A549 (cell line): ENCODE measurements around the gene KLF4. TPM values are rescaled to one million over a fixed set of nuclear protein-coding genes. Genes with fewer than 3 reads are reported as not detected.

Experiments used
- ATAC-seq, 2 experiments: fragments of 200-7000 bp in 1 of 2; fragments of >200 bp in 1 of 2; cut with Nextera tagmentation in 1 of 2; cut with Tn5 transposase in 1 of 2; 3 replicates each; pipeline versions ENCODE4 v1.8.0 to v1.9.1; 2018 to 2020; ENCODE audit warnings: mild to moderate bottlenecking in 1 of 2, moderate library complexity in 1 of 2
- CTCF ChIA-PET: fragments of 300-600 bp; sonication (Branson Sonifier 250); formaldehyde crosslinking; extraction: SDS; loops from one replicate; lab custom pipeline; 2021; ENCODE audit warnings: antibody characterized with exemption, inconsistent platforms; lab: Yijun Ruan, JAX
- POLR2A ChIA-PET: fragments of 350-600 bp; formaldehyde crosslinking; extraction: SDS; loops from one replicate; lab custom pipeline; 2021; ENCODE audit warnings: antibody characterized with exemption, inconsistent platforms; lab: Yijun Ruan, JAX
- DNase-seq, 2 experiments: peaks; one replicate each; pipeline versions ENCODE4 v3.0.0 to v3.0.0-alpha.2; 2011 to 2016; ENCODE audit warnings: low read depth in 1 of 2, low spot score in 1 of 2
- FAIRE-seq: peaks from 2 replicates; lab custom pipeline; 2011; peaks lifted over from hg19 to GRCh38; lab: Jason Lieb, UNC
- H3K27ac ChIP-seq, 2 experiments: fragments of >200 bp; sonication (Bioruptor Twin); formaldehyde crosslinking; 3 replicates each; pipeline ENCODE4 v1.5.1; 2016 to 2017
- H3K4me1 ChIP-seq: fragments of >200 bp; sonication (Bioruptor Twin); formaldehyde crosslinking; 3 replicates; pipeline ENCODE4 v1.6.1; 2016
- H3K4me2 ChIP-seq: fragments of >200 bp; sonication (Bioruptor Twin); formaldehyde crosslinking; 3 replicates; pipeline ENCODE4 v1.6.1; 2016
- H3K4me3 ChIP-seq: fragments of >200 bp; sonication (Bioruptor Twin); formaldehyde crosslinking; 3 replicates; pipeline ENCODE4 v1.5.1; 2016
- H3K9me3 ChIP-seq: fragments of >200 bp; sonication (Bioruptor Twin); formaldehyde crosslinking; 3 replicates; pipeline ENCODE4 v1.6.1; 2016
- CBX2 ChIP-seq: fragments of 200-600 bp; sonication (generic); IDR thresholded peaks from 2 replicates; pipeline ENCODE4 v1.6.1; 2016; ENCODE audit warnings: low read depth, mild to moderate bottlenecking, borderline replicate concordance
- CEBPB ChIP-seq, 2 experiments: fragments of >200 bp in 1 of 2; sonication (Bioruptor Twin) in 1 of 2; formaldehyde crosslinking in 1 of 2; IDR thresholded peaks; 2 replicates each; pipeline ENCODE4 v1.6.1; 2012 to 2016
- CHD2 ChIP-seq: fragments of 150-350 bp; IDR thresholded peaks from 2 replicates; pipeline ENCODE4 v1.6.1; 2014; ENCODE audit warnings: low read length; ENCODE audit not compliant: partially characterized antibody
- CHD4 ChIP-seq: fragments of 200-600 bp; sonication (generic); IDR thresholded peaks from 2 replicates; pipeline ENCODE4 v1.6.1; 2016; ENCODE audit warnings: antibody characterized with exemption, mild to moderate bottlenecking, borderline replicate concordance
- EHMT2 ChIP-seq: fragments of 200-600 bp; sonication (generic); IDR thresholded peaks from 2 replicates; pipeline ENCODE4 v1.6.1; 2016; ENCODE audit warnings: antibody characterized with exemption, low read depth, mild to moderate bottlenecking, moderate library complexity
- GATA3 ChIP-seq: IDR thresholded peaks from 2 replicates; pipeline ENCODE4 v1.6.1; 2012; ENCODE audit warnings: borderline replicate concordance
- HOXA7 ChIP-seq: fragments of 250-450 bp; sonication (Bioruptor Pico); IDR thresholded peaks from 2 replicates; pipeline ENCODE4 v1.5.0; 2020; ENCODE audit warnings: mild to moderate bottlenecking, moderate library complexity
- HOXB13 ChIP-seq: fragments of 250-450 bp; sonication (Bioruptor Pico); IDR thresholded peaks from 2 replicates; pipeline ENCODE4 v1.5.0; 2020; ENCODE audit warnings: low read depth, mild to moderate bottlenecking, moderate library complexity
- KDM1A ChIP-seq: fragments of 200-600 bp; sonication (generic); IDR thresholded peaks from 2 replicates; pipeline ENCODE4 v1.6.1; 2016; ENCODE audit warnings: low read depth, mild to moderate bottlenecking
- NR3C1 ChIP-seq: fragments of >200 bp; sonication (Bioruptor Twin); formaldehyde crosslinking; IDR thresholded peaks from 3 replicates; pipeline ENCODE4 v1.6.1; 2017
- PHF8 ChIP-seq: fragments of 200-600 bp; sonication (generic); IDR thresholded peaks from 2 replicates; pipeline ENCODE4 v1.6.1; 2016; ENCODE audit warnings: low read depth, mild to moderate bottlenecking, antibody characterized with exemption, moderate library complexity, borderline replicate concordance
- POLR2A ChIP-seq: IDR thresholded peaks from 2 replicates; pipeline ENCODE4 v1.6.1; 2012; ENCODE audit warnings: mild to moderate bottlenecking, low read length
- RARB ChIP-seq: fragments of 250-450 bp; sonication (Bioruptor Pico); IDR thresholded peaks from 2 replicates; pipeline ENCODE4 v1.8.0; 2021; ENCODE audit warnings: mild to moderate bottlenecking, moderate library complexity
- RCOR1 ChIP-seq: fragments of 150-350 bp; IDR thresholded peaks from 2 replicates; pipeline ENCODE4 v1.6.1; 2014; ENCODE audit warnings: antibody characterized with exemption, low read length, low read depth
- RNF2 ChIP-seq: fragments of 200-600 bp; sonication (generic); IDR thresholded peaks from 2 replicates; pipeline ENCODE4 v1.6.1; 2016; ENCODE audit warnings: low read depth, mild to moderate bottlenecking, antibody characterized with exemption, moderate library complexity, borderline replicate concordance
- SMC3 ChIP-seq: fragments of >200 bp; sonication (Bioruptor Twin); formaldehyde crosslinking; IDR thresholded peaks from 3 replicates; pipeline ENCODE4 v1.6.1; 2018; ENCODE audit warnings: inconsistent platforms
- TP53 ChIP-seq: fragments of 250-450 bp; sonication (Bioruptor Pico); IDR thresholded peaks from 2 replicates; pipeline ENCODE4 v1.5.0; 2021; ENCODE audit warnings: mild to moderate bottlenecking, moderate library complexity
- ZNF302 ChIP-seq: fragments of 250-450 bp; sonication (Bioruptor Pico); IDR thresholded peaks from 2 replicates; pipeline ENCODE4 v1.9.0; 2021; ENCODE audit warnings: inconsistent platforms, mild to moderate bottlenecking, moderate library complexity
- WGBS: methylation state at CpG from one replicate; pipeline ENCODE4 v1.1.6; 2017; ENCODE audit errors: missing lambda C conversion rate; 5-methylcytosine and 5-hydroxymethylcytosine counted together
- polyA plus RNA-seq, 4 experiments: library from polyadenylated mRNA; depleted of rRNA in 3 of 4; stranded (reverse); fragments of >200 nt; fragmentation: RNase III in 1 of 4; extraction: RNeasy Plus Mini Kit Qiagen cat#74134 plus additional on column Dnase treatment in 1 of 4; gene quantifications; 2 replicates in 3 of 4; 3 replicates in 1 of 4; pipeline ENCODE4 v1.2.3, GENCODE V29; 2011 to 2017
- TF ChIP-seq, protein P1 (sequence below): fragments of 250-450 bp; sonication (Bioruptor Pico); IDR thresholded peaks from 2 replicates; pipeline ENCODE4 v1.5.0; 2020; ENCODE audit warnings: low read depth, mild to moderate bottlenecking, moderate library complexity
- TF ChIP-seq, protein P2 (sequence below): IDR thresholded peaks from 2 replicates; pipeline ENCODE4 v1.6.1; 2012; ENCODE audit warnings: low read depth, borderline replicate concordance
- TF ChIP-seq, protein P3 (sequence below): fragments of >200 bp; sonication (Bioruptor Twin); formaldehyde crosslinking; IDR thresholded peaks from 2 replicates; pipeline ENCODE4 v1.6.1; 2016
- TF ChIP-seq, protein P4 (sequence below): fragments of >200 bp; sonication (Bioruptor Twin); formaldehyde crosslinking; IDR thresholded peaks from 3 replicates; pipeline ENCODE4 v1.6.1; 2016
- TF ChIP-seq, protein P5 (sequence below): fragments of >200 bp; sonication (Bioruptor Twin); formaldehyde crosslinking; IDR thresholded peaks from 3 replicates; pipeline ENCODE4 v1.5.1; 2016
- TF ChIP-seq, protein P6 (sequence below): IDR thresholded peaks from 2 replicates; pipeline ENCODE4 v1.6.1; 2012
- TF ChIP-seq, protein P7 (sequence below): fragments of 150-350 bp; IDR thresholded peaks from 2 replicates; pipeline ENCODE4 v1.6.1; 2014; ENCODE audit warnings: low read depth, mild to moderate bottlenecking, low read length
- TF ChIP-seq, protein P8 (sequence below): fragments of 250-450 bp; sonication (Bioruptor Pico); IDR thresholded peaks from 2 replicates; pipeline ENCODE4 v1.5.0; 2021; ENCODE audit warnings: mild to moderate bottlenecking, moderate library complexity, borderline replicate concordance

Gene KLF4
- polyA plus RNA-seq, 2 of the 4 experiments (the other 2 are of a cell fraction): 3.6 to 8.3 TPM

DNA sequence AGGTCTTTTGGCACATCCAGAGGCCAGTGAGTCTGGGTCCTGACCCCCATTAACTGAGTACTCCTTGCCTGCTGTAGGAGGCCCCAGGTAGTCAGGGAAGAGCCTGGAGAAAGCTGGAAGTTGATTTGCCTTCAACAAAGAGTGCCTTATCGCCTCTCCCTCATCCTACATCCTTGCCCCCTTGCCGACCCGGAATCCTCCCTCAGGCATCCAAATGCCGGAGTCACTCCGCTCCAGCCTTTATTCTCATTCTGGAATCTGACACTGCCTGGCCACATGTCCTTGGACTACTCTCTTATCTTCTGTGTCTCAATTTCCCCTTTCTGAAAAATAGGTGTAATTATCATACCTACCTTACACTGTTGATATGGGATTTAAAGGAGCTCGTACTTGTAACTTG lies 39.1 kb upstream of the KLF4 start (continued):
- TF ChIP-seq, protein P1, sequence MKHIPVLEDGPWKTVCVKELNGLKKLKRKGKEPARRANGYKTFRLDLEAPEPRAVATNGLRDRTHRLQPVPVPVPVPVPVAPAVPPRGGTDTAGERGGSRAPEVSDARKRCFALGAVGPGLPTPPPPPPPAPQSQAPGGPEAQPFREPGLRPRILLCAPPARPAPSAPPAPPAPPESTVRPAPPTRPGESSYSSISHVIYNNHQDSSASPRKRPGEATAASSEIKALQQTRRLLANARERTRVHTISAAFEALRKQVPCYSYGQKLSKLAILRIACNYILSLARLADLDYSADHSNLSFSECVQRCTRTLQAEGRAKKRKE: no peak
- no peak for TF ChIP-seq CBX2
- TF ChIP-seq HOXB13 (CRISPR knock-in tag): no peak
- TF ChIP-seq, protein P2, sequence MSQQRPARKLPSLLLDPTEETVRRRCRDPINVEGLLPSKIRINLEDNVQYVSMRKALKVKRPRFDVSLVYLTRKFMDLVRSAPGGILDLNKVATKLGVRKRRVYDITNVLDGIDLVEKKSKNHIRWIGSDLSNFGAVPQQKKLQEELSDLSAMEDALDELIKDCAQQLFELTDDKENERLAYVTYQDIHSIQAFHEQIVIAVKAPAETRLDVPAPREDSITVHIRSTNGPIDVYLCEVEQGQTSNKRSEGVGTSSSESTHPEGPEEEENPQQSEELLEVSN: no peak

DNA sequence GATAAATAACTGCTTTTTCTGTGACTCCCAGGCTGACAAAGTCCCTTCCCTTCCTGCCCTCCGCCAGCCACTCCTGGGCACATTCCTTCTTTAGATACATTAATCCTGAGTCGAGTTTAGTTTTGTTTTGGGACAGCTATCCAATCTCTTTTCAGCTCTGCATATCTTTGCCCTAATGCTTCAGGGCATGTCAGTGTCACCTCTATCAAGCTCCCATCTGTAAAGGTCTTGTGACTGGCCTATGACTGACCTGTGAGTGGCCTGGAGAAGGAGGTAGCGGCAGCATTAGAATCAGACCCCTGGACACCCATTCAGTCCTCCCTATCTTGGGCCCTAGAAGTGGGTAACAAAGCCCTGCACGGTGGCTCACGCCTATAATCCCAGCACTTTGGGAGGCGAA lies 34.0 kb upstream of the KLF4 start:
- CTCF ChIA-PET: interaction anchor here (0.7 kb wide), 1 partner anchor 19 kb away, joined by 4 read pairs; no protein-coding TSS in a partner anchor
- DNase-seq: no peak
- WGBS: 92% methylated on average over 6 of the region's 6 CpGs

DNA sequence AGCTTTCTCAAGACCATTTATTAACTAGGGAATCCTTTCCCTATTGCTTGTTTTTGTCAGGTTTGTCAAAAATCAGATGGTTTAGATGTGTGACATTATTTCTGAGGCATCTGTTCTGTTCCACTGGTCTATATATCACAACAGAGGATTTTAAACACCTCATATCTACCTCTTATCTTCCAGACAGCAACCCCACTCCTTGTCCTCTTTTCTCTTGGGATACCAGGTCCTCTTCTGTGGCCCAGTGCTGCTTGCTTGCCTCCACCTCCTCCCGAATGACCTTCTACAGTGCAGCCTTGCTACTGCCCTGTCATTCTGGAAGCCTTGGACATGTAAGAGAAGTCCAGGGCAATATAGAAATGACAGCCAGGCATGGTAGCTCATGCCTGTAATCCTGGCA lies 30.6 kb upstream of the KLF4 start:
- whole genome bisulfite sequencing: 79% methylated on average over 1 of the region's 1 CpG
- ATAC-seq (no peak), FAIRE-seq (no peak), DNase-seq (no peak)
- no peaks in the 10 kb centered on the region for H3K9me3 ChIP-seq
- ChIA-PET CTCF (interaction anchor here (1.8 kb wide), 1 partner anchor 32 kb away, joined by 3 read pairs; no protein-coding TSS in a partner anchor), POLR2A (no interaction called here)
- H3K4me2 ChIP-seq: no peak overlapping the region
- H3K4me3 ChIP-seq: no peak overlapping the region
- TF ChIP-seq HOXB13 (CRISPR knock-in tag) (no peak), NR3C1 (no peak), RCOR1 (no peak), CEBPB (IDR thresholded peaks at IDR 0.05) (no peak)
- TF ChIP-seq, protein P3, sequence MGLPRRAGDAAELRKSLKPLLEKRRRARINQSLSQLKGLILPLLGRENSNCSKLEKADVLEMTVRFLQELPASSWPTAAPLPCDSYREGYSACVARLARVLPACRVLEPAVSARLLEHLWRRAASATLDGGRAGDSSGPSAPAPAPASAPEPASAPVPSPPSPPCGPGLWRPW: no peak
- TF ChIP-seq, protein P4, sequence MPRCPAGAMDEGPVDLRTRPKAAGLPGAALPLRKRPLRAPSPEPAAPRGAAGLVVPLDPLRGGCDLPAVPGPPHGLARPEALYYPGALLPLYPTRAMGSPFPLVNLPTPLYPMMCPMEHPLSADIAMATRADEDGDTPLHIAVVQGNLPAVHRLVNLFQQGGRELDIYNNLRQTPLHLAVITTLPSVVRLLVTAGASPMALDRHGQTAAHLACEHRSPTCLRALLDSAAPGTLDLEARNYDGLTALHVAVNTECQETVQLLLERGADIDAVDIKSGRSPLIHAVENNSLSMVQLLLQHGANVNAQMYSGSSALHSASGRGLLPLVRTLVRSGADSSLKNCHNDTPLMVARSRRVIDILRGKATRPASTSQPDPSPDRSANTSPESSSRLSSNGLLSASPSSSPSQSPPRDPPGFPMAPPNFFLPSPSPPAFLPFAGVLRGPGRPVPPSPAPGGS: no peak
- TF ChIP-seq, protein P5, sequence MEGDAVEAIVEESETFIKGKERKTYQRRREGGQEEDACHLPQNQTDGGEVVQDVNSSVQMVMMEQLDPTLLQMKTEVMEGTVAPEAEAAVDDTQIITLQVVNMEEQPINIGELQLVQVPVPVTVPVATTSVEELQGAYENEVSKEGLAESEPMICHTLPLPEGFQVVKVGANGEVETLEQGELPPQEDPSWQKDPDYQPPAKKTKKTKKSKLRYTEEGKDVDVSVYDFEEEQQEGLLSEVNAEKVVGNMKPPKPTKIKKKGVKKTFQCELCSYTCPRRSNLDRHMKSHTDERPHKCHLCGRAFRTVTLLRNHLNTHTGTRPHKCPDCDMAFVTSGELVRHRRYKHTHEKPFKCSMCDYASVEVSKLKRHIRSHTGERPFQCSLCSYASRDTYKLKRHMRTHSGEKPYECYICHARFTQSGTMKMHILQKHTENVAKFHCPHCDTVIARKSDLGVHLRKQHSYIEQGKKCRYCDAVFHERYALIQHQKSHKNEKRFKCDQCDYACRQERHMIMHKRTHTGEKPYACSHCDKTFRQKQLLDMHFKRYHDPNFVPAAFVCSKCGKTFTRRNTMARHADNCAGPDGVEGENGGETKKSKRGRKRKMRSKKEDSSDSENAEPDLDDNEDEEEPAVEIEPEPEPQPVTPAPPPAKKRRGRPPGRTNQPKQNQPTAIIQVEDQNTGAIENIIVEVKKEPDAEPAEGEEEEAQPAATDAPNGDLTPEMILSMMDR: no peak
- TF ChIP-seq, protein P6, sequence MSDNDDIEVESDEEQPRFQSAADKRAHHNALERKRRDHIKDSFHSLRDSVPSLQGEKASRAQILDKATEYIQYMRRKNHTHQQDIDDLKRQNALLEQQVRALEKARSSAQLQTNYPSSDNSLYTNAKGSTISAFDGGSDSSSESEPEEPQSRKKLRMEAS: no peak
- H3K27ac ChIP-seq: no peak overlapping the region
- H3K4me1 ChIP-seq: no peaks in the 10 kb centered on the region

More for the DNA sequence above, 34.0 kb upstream of the KLF4 start:
- Histone ChIP-seq H3K9me3 (no peaks in the 10 kb centered on the region), H3K4me2 (no peak overlapping the region), H3K4me3 (no peak overlapping the region), H3K4me1 (no peaks in the 10 kb centered on the region), H3K27ac (no peak overlapping the region)
- TF ChIP-seq HOXA7 (CRISPR knock-in tag) (no peak), RCOR1 (no peak), PHF8 (no peak), HOXB13 (CRISPR knock-in tag) (no peak), SMC3 (no peak), GATA3 (no peak), KDM1A (no peak), TP53 (CRISPR knock-in tag) (no peak), POLR2A (no peak), RARB (CRISPR knock-in tag) (no peak), EHMT2 (no peak), ZNF302 (CRISPR knock-in tag) (no peak), CHD2 (no peak), CHD4 (no peak), RNF2 (no peak)
- TF ChIP-seq, protein P7, sequence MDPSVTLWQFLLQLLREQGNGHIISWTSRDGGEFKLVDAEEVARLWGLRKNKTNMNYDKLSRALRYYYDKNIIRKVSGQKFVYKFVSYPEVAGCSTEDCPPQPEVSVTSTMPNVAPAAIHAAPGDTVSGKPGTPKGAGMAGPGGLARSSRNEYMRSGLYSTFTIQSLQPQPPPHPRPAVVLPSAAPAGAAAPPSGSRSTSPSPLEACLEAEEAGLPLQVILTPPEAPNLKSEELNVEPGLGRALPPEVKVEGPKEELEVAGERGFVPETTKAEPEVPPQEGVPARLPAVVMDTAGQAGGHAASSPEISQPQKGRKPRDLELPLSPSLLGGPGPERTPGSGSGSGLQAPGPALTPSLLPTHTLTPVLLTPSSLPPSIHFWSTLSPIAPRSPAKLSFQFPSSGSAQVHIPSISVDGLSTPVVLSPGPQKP: no peak
- TF ChIP-seq, protein P2: no peak
- TF ChIP-seq, protein P3: no peak
- TF ChIP-seq, protein P8, sequence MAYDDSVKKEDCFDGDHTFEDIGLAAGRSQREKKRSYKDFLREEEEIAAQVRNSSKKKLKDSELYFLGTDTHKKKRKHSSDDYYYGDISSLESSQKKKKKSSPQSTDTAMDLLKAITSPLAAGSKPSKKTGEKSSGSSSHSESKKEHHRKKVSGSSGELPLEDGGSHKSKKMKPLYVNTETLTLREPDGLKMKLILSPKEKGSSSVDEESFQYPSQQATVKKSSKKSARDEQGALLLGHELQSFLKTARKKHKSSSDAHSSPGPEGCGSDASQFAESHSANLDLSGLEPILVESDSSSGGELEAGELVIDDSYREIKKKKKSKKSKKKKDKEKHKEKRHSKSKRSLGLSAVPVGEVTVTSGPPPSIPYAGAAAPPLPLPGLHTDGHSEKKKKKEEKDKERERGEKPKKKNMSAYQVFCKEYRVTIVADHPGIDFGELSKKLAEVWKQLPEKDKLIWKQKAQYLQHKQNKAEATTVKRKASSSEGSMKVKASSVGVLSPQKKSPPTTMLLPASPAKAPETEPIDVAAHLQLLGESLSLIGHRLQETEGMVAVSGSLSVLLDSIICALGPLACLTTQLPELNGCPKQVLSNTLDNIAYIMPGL: no peak
- POLR2A ChIA-PET: no interaction called here
- no peak for ATAC-seq
- FAIRE-seq: no peak
